NCI-H345 (cell line): ENCODE measurements around the gene HLA-DQA2.
"Not testable (repeated sequence)": the region's sequence is repeated elsewhere in the genome, so short reads cannot be mapped to it uniquely, and the experiment has no call there.

Source experiments
- DNase-seq: peaks from one replicate; lab custom pipeline; 2025; lab: John Stamatoyannopoulos, UW

Gene HLA-DQA2

GRCh38 chr6:32779036-32779435 lies 37.8 kb downstream of the HLA-DQA2 start:
- no peak for DNase-seq

- not testable (repeated sequence) for DNase-seq
Measured at GRCh38 chr6:32782923-32783322, 41.7 kb downstream of the HLA-DQA2 start.

- peak; percentile 17 for DNase-seq
Measured at GRCh38 chr6:32785781-32786533, 44.8 kb downstream of the HLA-DQA2 start.

DNA sequence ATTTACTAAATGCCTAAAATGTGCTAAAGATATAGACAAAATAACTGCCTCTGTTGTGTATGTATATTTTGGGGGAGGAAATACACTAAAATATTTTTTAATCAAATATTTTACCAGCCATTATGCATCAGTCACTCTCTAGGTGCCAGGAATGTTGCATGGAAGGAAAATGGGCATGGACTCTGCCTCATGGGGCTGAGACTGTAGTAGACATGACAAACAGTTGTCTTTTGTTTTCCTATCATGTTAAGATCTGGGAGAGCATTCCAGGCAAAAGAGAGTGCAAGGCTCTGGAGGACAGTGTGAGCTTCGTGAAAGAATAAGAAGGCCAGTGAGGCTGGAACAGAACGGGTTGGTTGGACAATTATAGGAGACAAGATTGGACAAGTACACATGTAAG lies 49.1 kb downstream of the HLA-DQA2 start:
- DNase-seq, result no peak

- DNase-seq, result no peak
Measured at GRCh38 chr6:32792901-32793435, 51.8 kb downstream of the HLA-DQA2 start.

DNA sequence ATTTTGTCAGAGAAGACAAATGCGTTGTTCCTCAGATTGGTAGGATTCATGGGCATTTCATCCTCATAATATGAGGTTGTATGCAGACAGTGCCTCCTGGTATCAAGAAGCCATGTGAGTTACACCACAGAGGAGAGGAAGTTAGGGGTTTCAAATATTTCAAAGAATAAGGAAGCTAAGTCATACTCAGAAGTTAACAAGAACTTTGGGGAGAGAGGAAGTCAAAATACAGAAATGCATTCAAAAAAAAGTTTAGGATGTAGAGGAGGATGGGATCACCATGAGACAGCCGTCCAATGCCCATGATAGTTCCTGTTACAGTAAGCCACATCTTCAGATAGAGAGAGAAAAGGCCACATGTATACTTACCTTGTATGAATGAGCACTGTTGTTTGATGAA lies 53.3 kb downstream of the HLA-DQA2 start:
- DNase-seq, result no peak
